Spleen (tissue), 11 donors: ENCODE results near the gene RIPK4. TPM values are rescaled to one million over a fixed set of nuclear protein-coding genes. Genes with fewer than 3 reads are reported as not detected.

Experiments used
- DNase-seq: peaks from one replicate; pipeline ENCODE4 v3.0.0-alpha.2; 2020
- H3K27ac ChIP-seq, 8 donors: fragments of 200-600 bp; sonication (generic) in 7 of 8; 1 replicate in 4 of 8; 2 replicates in 4 of 8; pipeline versions ENCODE4 v1.5.0 to v1.8.0; 2016 to 2021; ENCODE audit warnings: inconsistent platforms in 4 of 8, mild to moderate bottlenecking in 4 of 8, moderate library complexity in 1 of 8
- H3K27me3 ChIP-seq, 7 donors: fragments of 200-600 bp; sonication (generic) in 6 of 7; replicated peaks in 1 of 7; 1 replicate in 4 of 7; 2 replicates in 3 of 7; pipeline versions ENCODE4 v1.5.0 to v1.8.0; 2016 to 2021; ENCODE audit warnings: inconsistent platforms in 3 of 7, mild to moderate bottlenecking in 1 of 7
- H3K36me3 ChIP-seq, 6 donors: fragments of 200-600 bp; sonication (generic) in 5 of 6; 1 replicate in 4 of 6; 2 replicates in 2 of 6; pipeline versions ENCODE4 v1.5.0 to v1.8.0; 2016 to 2021; ENCODE audit warnings: inconsistent platforms in 2 of 6
- H3K4me1 ChIP-seq, 6 donors: fragments of 200-600 bp; sonication (generic) in 5 of 6; 1 replicate in 3 of 6; 2 replicates in 3 of 6; pipeline versions ENCODE4 v1.5.0 to v1.8.0; 2016 to 2021; ENCODE audit warnings: inconsistent platforms in 3 of 6
- H3K4me3 ChIP-seq, 8 donors: fragments of 200-600 bp; sonication (generic) in 7 of 8; 1 replicate in 4 of 8; 2 replicates in 4 of 8; pipeline versions ENCODE4 v1.5.0 to v1.8.0; 2016 to 2021; ENCODE audit warnings: inconsistent platforms in 4 of 8, mild to moderate bottlenecking in 4 of 8, moderate library complexity in 2 of 8
- H3K9me3 ChIP-seq, 8 donors: fragments of 200-600 bp; sonication (generic) in 7 of 8; 1 replicate in 4 of 8; 2 replicates in 4 of 8; pipeline versions ENCODE4 v1.5.0 to v1.8.0; 2016 to 2021; ENCODE audit warnings: inconsistent platforms in 4 of 8
- POLR2A ChIP-seq, 3 donors: fragments of 450-650 bp; IDR thresholded peaks; one replicate each; pipeline ENCODE4 v1.5.1; 2017; ENCODE audit warnings: antibody characterized with exemption in 3 of 3, mild to moderate bottlenecking in 1 of 3
- POLR2AphosphoS5 ChIP-seq, 3 donors: sonication (generic); formaldehyde crosslinking; IDR thresholded peaks; one replicate each; pipeline ENCODE4 v1.5.1; 2017; ENCODE audit warnings: antibody characterized with exemption in 3 of 3
- WGBS, 5 donors: extraction: QIAGEN DNeasy Blood & Tissue Kit in 3 of 5; methylation state at CpG; one replicate each; pipeline versions ENCODE4 v1.1.5 to v1.1.7; 2013 to 2018; 5-methylcytosine and 5-hydroxymethylcytosine counted together
- intact Hi-C: fragments of 100-400 bp; cut with DNase I; formaldehyde crosslinking; loops from one replicate; pipeline ENCODE4 v1.15.0; 2023; ENCODE audit warnings: low total_unique reads
- polyA plus RNA-seq, 3 donors: library from polyadenylated mRNA; stranded (reverse); fragments of 200-250 nt; gene quantifications; one replicate each; pipeline ENCODE4 v1.2.1, GENCODE V29; 2013
- total RNA-seq, 7 donors: library from RNA; depleted of rRNA in 3 of 7; stranded (reverse); fragments of >200 nt in 3 of 7; fragmentation: NEBNext Ultra II Directional in 4 of 7; extraction: Animal tissue kit (Norgen Biotek cat#: 25700) in 4 of 7; gene quantifications; one replicate each; pipeline versions ENCODE4 v1.1.0 to v1.2.1, GENCODE V29; 2016 to 2021
- TF ChIP-seq, protein P1 (sequence below), 11 experiments: fragments of 200-600 bp in 7 of 11; fragments of 450-650 bp in 4 of 11; sonication (generic) in 4 of 11; IDR thresholded peaks in 8 of 11; conservative IDR thresholded peaks in 3 of 11; 1 replicate in 7 of 11; 2 replicates in 4 of 11; pipeline versions ENCODE4 v1.4.0 to v1.8.0; 2016 to 2021; ENCODE audit warnings: antibody characterized with exemption in 11 of 11, inconsistent platforms in 4 of 11, mild to moderate bottlenecking in 1 of 11
- donor health status: healthy with polysubstance abuse.
- donor health status: DM: no; HTN: no; CAD: no; lungs with moderate emphysema.
- donor health status: DM: no; HTN: no; CAD: no.
- donor health status: Bipolar disorder and iron deficiency.
- donor health status: healthy.
- donor health status: DM: no; HTN: no; CAD: no.
- donor health status: DM: yes; HTN: yes; CAD: no.

Gene RIPK4
- total and polyA plus RNA-seq, 10 donors = 0.02 to 0.06 (median 0.06) TPM; not detected in 7

DNA sequence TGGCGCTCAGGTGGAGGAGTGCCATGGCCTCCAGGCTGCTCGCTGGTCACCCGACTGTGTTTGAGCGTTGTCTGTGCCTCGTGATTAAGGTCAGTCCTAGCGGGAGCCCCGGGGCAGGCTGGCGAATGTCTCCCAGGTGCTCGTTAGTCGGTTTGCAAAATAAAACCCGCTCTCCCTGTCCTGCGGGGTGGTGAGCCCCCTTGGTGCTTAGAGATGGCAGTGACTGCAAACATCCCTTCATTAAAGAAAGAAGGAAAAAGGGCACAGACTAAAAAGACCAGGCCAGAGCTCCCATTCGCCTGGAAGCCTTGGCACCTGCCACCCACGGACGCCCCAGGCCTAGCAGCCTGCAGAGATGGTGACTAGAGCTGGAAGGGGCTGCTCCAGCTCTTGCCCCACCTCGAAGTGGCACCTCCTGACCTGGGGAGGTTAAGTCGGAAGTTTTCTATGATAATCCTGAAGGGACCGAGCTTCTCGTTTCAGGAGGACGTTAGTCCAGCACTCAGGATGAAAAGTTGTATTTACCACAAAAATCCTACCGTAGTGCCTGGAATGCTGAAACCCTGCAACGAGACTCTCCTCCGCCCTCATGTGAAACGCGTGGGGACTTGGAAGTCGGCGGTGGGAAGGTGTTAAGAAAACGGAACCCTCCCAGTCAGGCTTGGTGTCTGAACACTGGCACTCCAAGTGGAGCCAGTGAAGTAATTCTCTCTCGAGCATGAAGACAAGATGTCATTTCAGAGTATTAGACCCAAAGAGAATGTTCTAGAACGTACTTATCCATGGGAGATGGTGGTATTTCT, 24.6 kb downstream of the RIPK4 start:
- WGBS, 5 donors = 83 to 90% (median 86%) methylated on average over 30 of the region's 30 CpGs
- TF ChIP-seq POLR2A (IDR thresholded peaks at IDR 0.05) (no peak), POLR2AphosphoS5 (IDR thresholded peaks at IDR 0.05) (no peak)
- TF ChIP-seq, protein P1, sequence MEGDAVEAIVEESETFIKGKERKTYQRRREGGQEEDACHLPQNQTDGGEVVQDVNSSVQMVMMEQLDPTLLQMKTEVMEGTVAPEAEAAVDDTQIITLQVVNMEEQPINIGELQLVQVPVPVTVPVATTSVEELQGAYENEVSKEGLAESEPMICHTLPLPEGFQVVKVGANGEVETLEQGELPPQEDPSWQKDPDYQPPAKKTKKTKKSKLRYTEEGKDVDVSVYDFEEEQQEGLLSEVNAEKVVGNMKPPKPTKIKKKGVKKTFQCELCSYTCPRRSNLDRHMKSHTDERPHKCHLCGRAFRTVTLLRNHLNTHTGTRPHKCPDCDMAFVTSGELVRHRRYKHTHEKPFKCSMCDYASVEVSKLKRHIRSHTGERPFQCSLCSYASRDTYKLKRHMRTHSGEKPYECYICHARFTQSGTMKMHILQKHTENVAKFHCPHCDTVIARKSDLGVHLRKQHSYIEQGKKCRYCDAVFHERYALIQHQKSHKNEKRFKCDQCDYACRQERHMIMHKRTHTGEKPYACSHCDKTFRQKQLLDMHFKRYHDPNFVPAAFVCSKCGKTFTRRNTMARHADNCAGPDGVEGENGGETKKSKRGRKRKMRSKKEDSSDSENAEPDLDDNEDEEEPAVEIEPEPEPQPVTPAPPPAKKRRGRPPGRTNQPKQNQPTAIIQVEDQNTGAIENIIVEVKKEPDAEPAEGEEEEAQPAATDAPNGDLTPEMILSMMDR (IDR thresholded peaks at IDR 0.05 in 8 of 11, conservative IDR thresholded peaks at IDR 0.05 in 3 of 11) = no peak
- intact Hi-C loops = no loop called here

DNA sequence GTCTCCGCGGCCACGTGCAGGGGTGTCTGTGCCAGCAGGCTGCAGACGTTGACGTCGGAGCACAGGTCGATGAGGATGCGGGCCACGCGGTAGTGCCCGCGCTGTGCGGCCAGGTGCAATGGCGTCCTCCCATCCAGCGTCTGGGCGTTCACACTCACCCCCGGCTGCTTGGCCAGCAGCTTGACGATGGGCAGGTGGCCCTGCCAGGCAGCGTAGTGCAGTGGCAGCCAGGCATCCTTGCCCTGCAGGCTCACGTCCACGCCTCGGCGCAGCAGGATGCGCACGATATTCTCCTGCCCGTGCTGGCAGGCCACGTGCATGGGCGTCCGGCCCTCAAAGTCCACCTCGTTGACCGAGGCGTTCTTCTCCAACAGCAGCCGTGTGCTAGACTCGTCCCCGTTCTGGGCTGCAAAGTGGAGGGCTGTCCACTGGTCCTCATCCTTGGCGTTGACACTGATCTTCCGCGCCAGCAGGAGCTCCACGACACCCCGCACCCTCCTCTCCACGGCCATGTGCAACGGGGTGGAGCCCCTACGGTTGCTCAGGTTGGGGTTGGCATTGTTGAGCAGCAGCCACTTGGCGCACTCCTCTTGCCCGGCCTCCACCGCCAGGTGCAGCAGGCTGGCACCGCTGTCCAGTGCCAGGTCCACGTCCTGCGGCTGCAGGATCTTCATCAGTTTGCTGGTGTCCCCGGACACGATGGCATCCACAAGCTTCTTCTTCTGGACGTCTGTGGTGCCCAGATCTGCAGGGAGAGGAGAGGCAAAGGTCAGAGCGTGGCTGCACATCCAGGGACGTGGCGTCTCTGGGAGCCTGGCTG, 25.4 kb downstream of the RIPK4 start:
- H3K27ac ChIP-seq = no peak overlapping the region
- no peak overlapping the region for H3K4me3 ChIP-seq
- intact Hi-C loops = no loop called here
- no peaks in the 10 kb centered on the region for H3K36me3 ChIP-seq
- peaks cover 0 to 33% (median 0%) of the 10 kb centered on the region in 7 donors for H3K27me3 ChIP-seq
- TF ChIP-seq, protein P1 (IDR thresholded peaks at IDR 0.05 in 8 of 11, conservative IDR thresholded peaks at IDR 0.05 in 3 of 11) = no peak
- TF ChIP-seq POLR2A (IDR thresholded peaks at IDR 0.05) (no peak), POLR2AphosphoS5 (IDR thresholded peaks at IDR 0.05) (no peak)
- H3K9me3 ChIP-seq = peaks cover 0 to 22% (median 13%) of the 10 kb centered on the region in 8 donors
- no peak for DNase-seq
- WGBS, 5 donors = 90 to 95% (median 91%) methylated on average over 36 to 55 of the region's 55 CpGs
- H3K4me1 ChIP-seq = no peaks in the 10 kb centered on the region

More for the DNA sequence above, 24.6 kb downstream of the RIPK4 start:
- no peaks in the 10 kb centered on the region for H3K36me3 ChIP-seq
- H3K27ac ChIP-seq = no peak overlapping the region
- DNase-seq = peak; percentile 38
- no peak overlapping the region for H3K4me3 ChIP-seq
- peaks cover 0 to 25% (median 0%) of the 10 kb centered on the region in 7 donors for H3K27me3 ChIP-seq
- no peaks in the 10 kb centered on the region for H3K4me1 ChIP-seq
- peaks cover 0 to 15% (median 12%) of the 10 kb centered on the region in 8 donors for H3K9me3 ChIP-seq

DNA sequence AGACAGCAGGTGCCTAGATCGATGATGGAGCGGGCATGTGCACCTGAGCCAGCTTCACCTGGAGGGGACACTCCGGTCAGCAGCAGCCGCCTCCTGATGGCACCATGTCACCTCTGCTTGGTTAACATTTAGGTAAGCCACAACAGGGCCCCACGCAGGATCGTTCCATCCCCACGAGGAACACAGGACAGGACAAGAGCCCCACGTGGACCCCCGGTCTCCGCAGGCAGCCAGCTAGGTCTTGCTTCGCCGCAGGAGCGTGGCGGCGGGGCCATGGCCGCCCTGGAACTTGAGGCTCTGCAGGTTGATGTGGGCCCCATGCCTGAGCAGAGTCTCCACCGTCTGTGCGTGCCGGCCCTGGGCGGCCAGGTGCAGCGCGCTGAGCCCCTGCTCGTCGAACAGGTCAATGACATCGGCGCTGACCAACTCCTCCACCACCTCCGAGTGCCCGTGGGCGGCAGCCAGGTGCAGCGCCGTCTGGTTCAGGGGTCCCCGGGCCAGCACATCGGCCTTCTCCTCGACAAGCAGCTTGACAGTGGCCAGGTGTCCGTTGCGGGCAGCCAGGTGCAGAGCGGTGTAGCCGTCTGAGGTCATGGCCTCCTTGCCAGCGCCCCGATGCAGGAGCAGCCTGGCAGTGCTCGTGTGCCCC, 26.1 kb downstream of the RIPK4 start:
- intact Hi-C loops = no loop called here
- TF ChIP-seq, protein P1 (IDR thresholded peaks at IDR 0.05 in 8 of 11, conservative IDR thresholded peaks at IDR 0.05 in 3 of 11) = no peak

More for the DNA sequence above, 26.1 kb downstream of the RIPK4 start:
- Histone ChIP-seq H3K4me1 (no peaks in the 10 kb centered on the region), H3K4me3 (no peak overlapping the region), H3K27me3 (peaks cover 0 to 34% (median 0%) of the 10 kb centered on the region in 7 donors), H3K9me3 (peaks cover 0 to 22% (median 13%) of the 10 kb centered on the region in 8 donors), H3K27ac (no peak overlapping the region), H3K36me3 (no peaks in the 10 kb centered on the region)
- 90 to 94% (median 93%) methylated on average over 7 to 41 of the region's 41 CpGs for WGBS, 5 donors
- no peak for DNase-seq
